ENCODE data around the gene MYH13.

- TF ChIP-seq CTCF (conservative IDR thresholded peaks at IDR 0.05): no peak
- no peak for TF ChIP-seq EZH2 (IDR thresholded peaks at IDR 0.05; ENCODE audit: low read depth)
These were observed 107.6 kb downstream of the MYH13 start for GRCh38 chr17:10265100-10265810.
